NCI-H510A treated with DMSO at 0.1 percent for 48 hours (cell line): Measurements from ENCODE around the gene SLC38A1.
"Not testable (repeated sequence)": the region's sequence is repeated elsewhere in the genome, so short reads cannot be mapped to it uniquely, and the experiment has no call there.

Experiments used
- DNase-seq: peaks from one replicate; lab custom pipeline; 2025; lab: John Stamatoyannopoulos, UW

SLC38A1 gene

GRCh38 chr12:46268583-46269428 lies at the start of gene SLC38A1:
Gene SLC38A1 (minus strand): TSS chr12:46269043. CDS start chr12:46239800, 29,243 bp downstream.
- peak; percentile 78 for DNase-seq

DNA sequence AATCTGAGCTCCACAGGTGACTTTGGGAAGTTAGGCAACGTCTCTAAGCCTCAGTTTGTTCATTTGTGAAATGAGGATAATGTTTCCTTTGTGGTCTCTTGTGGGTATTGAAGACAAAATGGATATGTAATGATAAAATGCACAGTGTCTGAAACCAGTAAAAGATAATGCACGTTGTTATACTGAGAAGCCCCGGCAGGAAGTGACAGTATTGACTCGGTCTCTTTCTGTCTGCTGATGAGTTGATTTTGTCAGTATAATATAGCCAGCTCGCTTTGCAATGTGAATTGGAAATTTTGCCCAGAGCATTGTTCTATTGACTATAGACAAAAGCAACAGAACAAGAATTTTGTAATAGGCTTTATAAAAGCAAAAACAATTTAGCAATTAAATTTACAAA lies 49.2 kb upstream of the SLC38A1 start:
- DNase-seq = no peak

GRCh38 chr12:46304070-46304469 lies 35.2 kb upstream of the SLC38A1 start:
- DNase-seq = no peak

GRCh38 chr12:46303039-46303666 lies 34.3 kb upstream of the SLC38A1 start:
- no peak for DNase-seq

- peak; percentile 71 for DNase-seq
Observed at GRCh38 chr12:46300910-46301309, 32.1 kb upstream of the SLC38A1 start.

- peak; percentile 84 for DNase-seq
Observed at GRCh38 chr12:46299851-46300250, 31.0 kb upstream of the SLC38A1 start.

- no peak for DNase-seq
Observed at GRCh38 chr12:46298261-46298660, 29.4 kb upstream of the SLC38A1 start.

DNA sequence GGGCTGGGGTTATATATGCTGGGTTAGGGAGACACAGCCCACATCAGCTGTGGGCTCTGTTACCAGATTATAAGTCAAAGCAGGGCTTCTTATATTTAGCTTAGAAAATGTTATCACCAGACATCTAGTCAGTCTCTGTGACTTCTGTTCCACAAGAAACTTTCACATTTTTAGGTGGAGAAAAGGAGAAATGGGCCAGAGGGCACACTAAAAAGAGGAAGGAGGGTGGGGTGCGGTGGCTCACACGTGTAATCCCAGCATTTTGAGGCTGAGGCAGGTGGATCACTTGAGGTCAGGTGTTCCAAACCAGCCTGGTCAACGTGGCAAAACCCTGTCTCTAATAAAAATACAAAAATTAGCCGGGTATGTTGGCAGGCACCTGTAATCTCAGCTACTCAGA lies 28.0 kb upstream of the SLC38A1 start:
- DNase-seq = no peak

DNA sequence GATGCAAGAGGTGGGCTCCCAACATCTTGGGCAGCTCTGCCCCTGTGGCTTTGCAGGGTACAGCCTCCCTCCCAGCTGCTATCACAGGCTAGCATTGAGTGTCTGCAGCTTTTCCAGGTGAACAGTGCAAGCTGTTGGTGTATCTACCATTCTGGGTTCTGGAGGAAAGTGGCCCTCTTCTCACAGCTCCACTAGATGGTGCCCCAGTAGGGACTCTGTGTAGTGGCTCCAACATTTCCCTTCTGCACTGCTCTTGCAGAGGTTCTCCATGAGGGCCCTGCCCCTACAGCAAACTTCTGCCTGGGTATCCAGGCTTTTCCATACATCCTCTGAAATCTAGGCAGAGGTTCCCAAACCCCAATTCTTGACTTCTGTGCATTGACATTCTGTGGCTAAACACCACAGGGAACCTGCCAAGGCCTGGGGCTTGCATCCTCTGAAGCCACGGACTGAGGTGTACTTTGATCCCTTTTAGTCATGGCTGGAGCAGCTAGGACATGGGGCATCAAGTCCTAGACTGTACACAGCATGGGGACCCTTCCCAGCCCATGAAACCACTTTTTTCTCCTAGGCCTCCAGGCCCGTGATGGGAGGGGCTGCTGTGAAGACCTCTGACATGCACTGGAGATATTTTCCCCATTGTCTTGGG lies 24.0 kb upstream of the SLC38A1 start:
- no peak for DNase-seq

GRCh38 chr12:46291953-46292352 lies 23.1 kb upstream of the SLC38A1 start:
- DNase-seq = not testable (repeated sequence)

GRCh38 chr12:46285177-46285576 lies 16.3 kb upstream of the SLC38A1 start:
- DNase-seq = not testable (repeated sequence)

DNA sequence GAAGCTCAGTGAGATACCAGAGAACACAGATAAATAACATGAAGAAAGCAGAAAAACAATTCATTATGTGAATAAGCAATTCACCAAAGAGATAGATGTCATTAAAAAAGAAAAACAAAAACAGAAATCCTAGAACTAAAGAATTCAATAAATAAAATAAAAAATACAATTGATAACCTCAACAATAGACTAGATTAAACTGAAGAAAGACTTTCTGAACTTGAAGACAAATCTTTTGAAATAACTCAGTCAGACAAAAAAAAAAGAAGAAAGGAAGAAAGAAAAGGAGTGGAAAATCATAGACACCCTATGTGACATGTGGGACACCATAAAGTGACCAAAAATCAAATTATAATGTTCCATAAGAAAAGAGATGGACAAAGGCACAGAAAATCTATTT lies 14.0 kb upstream of the SLC38A1 start:
- DNase-seq = no peak

DNA sequence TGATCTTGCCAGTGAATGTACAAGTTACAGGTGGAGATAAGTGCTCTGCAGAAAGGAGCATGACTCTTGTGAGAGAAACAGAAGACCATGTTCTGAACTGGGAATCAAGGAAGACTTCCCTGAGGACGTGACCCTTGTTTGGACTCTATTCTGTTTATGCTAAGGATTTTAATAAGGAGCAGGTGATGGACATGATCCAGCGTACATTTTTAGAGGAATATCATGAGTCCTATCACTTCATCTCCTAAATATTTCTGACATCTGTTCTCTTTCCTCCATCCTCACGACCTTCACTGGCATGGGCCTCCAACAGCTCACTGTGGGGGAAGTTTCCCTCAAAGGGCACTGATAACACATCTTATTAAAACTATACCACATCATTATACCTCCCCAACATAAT lies 7.9 kb upstream of the SLC38A1 start:
- no peak for DNase-seq

GRCh38 chr12:46271863-46272262 lies 3.0 kb upstream of the SLC38A1 start:
- DNase-seq = no peak

DNA sequence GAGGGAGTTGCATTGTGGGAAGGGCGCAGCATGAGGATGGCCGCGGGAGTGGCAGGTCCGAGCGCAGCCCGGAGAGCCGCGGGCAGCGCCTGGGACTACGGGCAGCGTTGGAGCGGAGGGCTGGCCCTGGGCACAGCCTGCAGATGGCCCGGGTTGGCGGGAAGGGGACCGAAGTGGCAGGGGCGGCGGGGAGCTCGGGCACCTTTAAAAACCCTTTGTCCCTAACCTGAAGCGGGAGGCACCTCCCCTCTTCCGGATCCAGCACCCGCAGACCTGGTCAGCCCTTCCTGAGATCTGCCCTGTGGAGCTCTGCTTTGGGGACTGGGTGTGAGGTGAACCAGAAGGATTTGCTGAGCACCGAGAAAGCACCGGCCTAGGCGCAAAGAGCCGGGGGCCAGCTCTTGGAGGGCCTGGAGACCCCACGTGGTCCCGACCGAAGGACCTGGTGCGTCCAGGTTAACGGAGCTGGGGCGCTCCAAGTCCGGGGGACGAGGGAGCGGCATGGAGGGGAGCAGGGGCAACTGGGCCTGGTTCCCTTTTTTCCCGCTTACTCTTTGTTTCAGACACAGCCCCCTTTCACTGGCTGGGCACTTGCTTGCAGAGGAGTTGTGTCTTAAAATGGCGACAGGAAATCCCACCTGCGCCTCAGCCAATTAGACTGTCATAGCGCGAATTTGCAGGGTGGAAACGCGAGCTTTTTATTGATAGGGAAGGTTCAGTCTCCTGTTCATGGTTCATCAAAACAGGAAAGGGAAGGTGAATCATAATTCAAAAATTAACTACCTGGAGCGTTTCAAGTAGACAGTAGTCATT lies 792 bp upstream of the SLC38A1 start:
- no peak for DNase-seq

GRCh38 chr12:46267825-46268582 lies 839 bp downstream of the SLC38A1 start:
- peak; percentile 72 for DNase-seq

GRCh38 chr12:46267575-46267824 lies 1.3 kb downstream of the SLC38A1 start:
- DNase-seq = peak; percentile 46

DNA sequence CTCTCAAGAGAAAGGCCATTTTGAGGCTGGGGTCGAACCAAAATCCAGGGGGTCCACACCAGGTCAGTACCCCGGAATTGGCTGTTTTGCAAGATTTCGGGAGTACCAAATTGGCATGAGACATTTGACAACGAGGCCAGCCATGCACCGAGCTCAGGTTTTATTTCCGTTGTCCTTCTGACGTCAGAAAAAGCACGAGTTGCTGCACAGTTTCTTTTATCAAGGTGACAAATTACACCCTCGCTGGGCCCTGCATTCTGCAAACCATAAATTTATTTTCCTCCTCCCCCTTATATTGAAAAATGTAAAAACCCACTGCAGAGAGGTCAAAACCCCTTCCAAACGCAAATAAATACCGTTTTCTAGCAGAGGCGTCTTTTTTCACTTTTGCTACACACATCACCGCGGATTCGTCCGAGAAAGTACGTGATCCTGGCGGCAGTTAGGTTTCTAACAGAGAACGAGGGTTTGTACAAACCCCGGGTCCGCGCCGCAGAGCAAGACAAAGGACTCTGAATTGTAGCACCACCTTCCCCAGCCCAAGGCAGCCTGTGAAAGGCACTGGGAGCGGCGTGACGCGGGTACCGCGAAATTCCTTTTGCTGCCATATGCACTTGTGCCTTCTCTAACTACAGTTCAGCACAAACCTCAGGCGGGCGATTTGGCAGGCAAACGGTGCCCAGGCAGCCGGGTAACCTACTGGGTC lies 1.8 kb downstream of the SLC38A1 start:
- peak; percentile 52 for DNase-seq

GRCh38 chr12:46266382-46266791 lies 2.5 kb downstream of the SLC38A1 start:
- DNase-seq = no peak

DNA sequence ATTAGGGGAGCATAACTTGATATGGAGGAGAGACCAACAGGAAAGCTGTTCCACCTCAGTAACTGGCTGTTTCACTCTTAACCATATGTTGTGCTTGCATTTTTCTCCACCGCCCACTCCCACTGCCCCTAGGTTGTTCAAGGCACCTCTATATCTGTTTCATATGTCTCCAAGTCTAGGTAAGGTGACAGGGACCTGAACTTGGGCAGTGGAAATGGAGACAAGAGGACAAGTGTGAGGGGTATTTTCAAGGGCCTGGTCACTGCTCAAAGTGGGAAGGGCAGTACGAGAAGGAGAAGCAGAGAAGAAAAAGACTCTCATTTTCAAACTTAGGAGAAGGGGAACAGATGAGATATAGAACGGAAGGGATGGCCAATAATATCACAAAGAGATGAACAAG lies 3.1 kb downstream of the SLC38A1 start:
- no peak for DNase-seq

GRCh38 chr12:46265102-46265501 lies 3.7 kb downstream of the SLC38A1 start:
- no peak for DNase-seq
